Muscle layer of colon (tissue), 2 donors: ENCODE measurements around the gene PREX1.

Experiments
- H3K27ac ChIP-seq: one replicate; pipeline ENCODE4 v1.7.0; 2013; ENCODE audit warnings: low read depth, mild to moderate bottlenecking, low read length, moderate library complexity
- H3K27me3 ChIP-seq, 2 donors: one replicate each; pipeline ENCODE4 v1.7.0; 2013; ENCODE audit warnings: low read length in 2 of 2, mild to moderate bottlenecking in 2 of 2; ENCODE audit not compliant: insufficient read depth in 2 of 2, control insufficient read depth in 1 of 2
- H3K36me3 ChIP-seq: one replicate; pipeline ENCODE4 v1.7.0; 2013; ENCODE audit warnings: mild to moderate bottlenecking, low read length; ENCODE audit not compliant: insufficient read depth
- H3K4me1 ChIP-seq: one replicate; pipeline ENCODE4 v1.7.0; 2013; ENCODE audit warnings: mild to moderate bottlenecking, low read length; ENCODE audit not compliant: insufficient read depth
- H3K4me3 ChIP-seq, 2 donors: one replicate each; pipeline ENCODE4 v1.7.0; 2013; ENCODE audit warnings: low read length in 2 of 2, low read depth in 1 of 2, mild to moderate bottlenecking in 1 of 2, moderate library complexity in 1 of 2
- H3K9ac ChIP-seq: one replicate; pipeline ENCODE4 v1.7.0; 2013; ENCODE audit warnings: low read length
- H3K9me3 ChIP-seq: one replicate; pipeline ENCODE4 v1.7.0; 2013; ENCODE audit warnings: mild to moderate bottlenecking, low read length
- donor health status: abdominal sarcoma.
- donor health status: Adenocarcinoma of cecum.

Gene PREX1

GRCh38 chr20:48658505-48658904, 169.3 kb downstream of the PREX1 start:
- Histone ChIP-seq H3K9me3 (no peaks in the 10 kb centered on the region), H3K36me3 (no peaks in the 10 kb centered on the region), H3K4me1 (no peaks in the 10 kb centered on the region), H3K4me3 (no peak overlapping the region), H3K9ac (no peak overlapping the region), H3K27me3 (no peaks in the 10 kb centered on the region), H3K27ac (no peak overlapping the region)

GRCh38 chr20:48658198-48658476, 169.7 kb downstream of the PREX1 start:
- no peak overlapping the region for H3K4me3 ChIP-seq
- no peaks in the 10 kb centered on the region for H3K36me3 ChIP-seq
- no peak overlapping the region for H3K9ac ChIP-seq
- H3K27ac ChIP-seq = no peak overlapping the region
- no peaks in the 10 kb centered on the region for H3K9me3 ChIP-seq
- no peaks in the 10 kb centered on the region for H3K4me1 ChIP-seq
- H3K27me3 ChIP-seq = no peaks in the 10 kb centered on the region

- Histone ChIP-seq H3K9ac (no peak overlapping the region), H3K4me3 (no peak overlapping the region), H3K9me3 (no peaks in the 10 kb centered on the region), H3K36me3 (no peaks in the 10 kb centered on the region), H3K27me3 (no peaks in the 10 kb centered on the region), H3K4me1 (no peaks in the 10 kb centered on the region), H3K27ac (no peak overlapping the region)
Observed at GRCh38 chr20:48657426-48658197, 170.2 kb downstream of the PREX1 start.

GRCh38 chr20:48656661-48657211, 171.1 kb downstream of the PREX1 start:
- no peaks in the 10 kb centered on the region for H3K4me1 ChIP-seq
- no peak overlapping the region for H3K9ac ChIP-seq
- H3K4me3 ChIP-seq = no peak overlapping the region
- H3K27ac ChIP-seq = no peak overlapping the region
- H3K27me3 ChIP-seq = no peaks in the 10 kb centered on the region
- H3K9me3 ChIP-seq = no peaks in the 10 kb centered on the region
- no peaks in the 10 kb centered on the region for H3K36me3 ChIP-seq

DNA sequence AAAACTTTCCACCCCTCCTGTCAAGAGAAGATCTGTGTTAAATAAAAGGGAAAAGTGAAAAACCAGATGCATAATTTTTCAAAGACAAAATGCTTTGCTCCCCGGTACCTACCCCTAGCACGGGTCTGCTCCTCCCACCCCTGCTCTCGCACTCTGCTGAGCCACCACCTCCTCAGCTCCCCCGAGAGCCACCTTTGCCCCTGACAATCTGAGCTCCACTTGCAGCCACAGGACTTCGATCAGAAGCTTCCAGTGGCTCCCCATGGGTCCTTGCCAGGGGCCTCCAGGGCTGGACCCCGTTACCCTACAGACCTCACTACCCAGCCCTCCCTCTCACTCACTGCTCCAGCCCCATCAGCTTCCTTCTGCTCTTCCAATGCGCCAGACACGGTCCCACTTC, 171.7 kb downstream of the PREX1 start:
- no peak overlapping the region for H3K9ac ChIP-seq
- no peaks in the 10 kb centered on the region for H3K9me3 ChIP-seq
- no peak overlapping the region for H3K4me3 ChIP-seq
- no peaks in the 10 kb centered on the region for H3K27me3 ChIP-seq
- H3K36me3 ChIP-seq = no peaks in the 10 kb centered on the region
- no peaks in the 10 kb centered on the region for H3K4me1 ChIP-seq
- no peak overlapping the region for H3K27ac ChIP-seq

DNA sequence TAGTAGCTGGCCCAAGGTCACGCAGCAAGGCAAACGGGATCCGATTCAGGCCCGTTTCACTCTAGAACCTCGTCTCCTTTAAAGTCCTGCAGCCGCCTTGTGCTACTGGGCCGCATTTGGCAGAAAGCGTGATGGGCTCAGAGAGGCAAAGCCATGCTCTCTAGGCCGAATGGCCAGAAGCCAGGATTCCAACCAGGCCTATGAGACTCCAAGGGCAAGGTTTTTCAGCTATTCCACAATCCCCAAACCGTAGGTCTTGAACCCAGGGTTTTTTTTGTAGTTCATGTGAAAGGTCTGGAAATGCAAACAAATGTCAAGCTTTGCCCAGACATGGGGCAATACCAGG, 174.1 kb downstream of the PREX1 start:
- Histone ChIP-seq H3K4me3 (no peak overlapping the region), H3K9me3 (no peaks in the 10 kb centered on the region), H3K27ac (no peak overlapping the region), H3K36me3 (no peaks in the 10 kb centered on the region), H3K9ac (no peak overlapping the region), H3K4me1 (no peaks in the 10 kb centered on the region), H3K27me3 (no peaks in the 10 kb centered on the region)

DNA sequence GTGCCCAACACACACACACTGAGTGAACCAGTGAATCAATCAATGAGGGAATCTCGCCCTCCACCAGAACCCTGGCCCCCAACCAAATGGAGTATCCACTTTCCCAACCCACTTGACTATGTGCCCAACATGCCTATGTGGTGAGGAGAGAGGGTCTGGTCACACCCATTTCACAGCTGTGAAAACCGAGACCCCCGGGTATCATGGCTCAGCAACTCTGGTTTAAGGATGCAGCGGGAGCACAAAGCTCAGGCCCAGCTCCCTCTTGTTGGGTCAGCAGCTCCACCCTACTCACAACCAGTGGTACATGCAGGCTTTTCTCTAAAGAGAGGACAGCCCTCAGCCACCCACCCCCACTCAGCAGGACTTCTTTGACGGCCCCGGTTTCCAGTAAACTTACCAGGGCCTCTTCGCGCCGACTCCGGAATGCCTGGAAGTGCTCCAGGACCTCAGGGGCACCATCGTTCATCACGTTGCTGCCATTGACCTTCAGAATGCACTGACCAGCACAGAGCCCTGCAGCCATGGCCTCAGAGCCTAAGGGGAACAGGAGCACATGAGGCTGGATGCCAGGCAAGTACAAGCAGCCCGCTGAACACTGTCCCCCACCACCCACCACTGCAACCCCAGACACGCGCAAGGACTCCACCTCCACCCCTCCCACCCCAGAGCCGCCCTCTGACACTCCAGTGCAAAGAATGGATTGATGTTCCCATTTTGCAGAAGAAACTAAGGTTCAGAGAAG, 174.7 kb downstream of the PREX1 start:
- Histone ChIP-seq H3K9me3 (no peaks in the 10 kb centered on the region), H3K27ac (no peak overlapping the region), H3K36me3 (no peaks in the 10 kb centered on the region), H3K27me3 (no peaks in the 10 kb centered on the region), H3K4me1 (no peaks in the 10 kb centered on the region), H3K4me3 (no peak overlapping the region), H3K9ac (no peak overlapping the region)

DNA sequence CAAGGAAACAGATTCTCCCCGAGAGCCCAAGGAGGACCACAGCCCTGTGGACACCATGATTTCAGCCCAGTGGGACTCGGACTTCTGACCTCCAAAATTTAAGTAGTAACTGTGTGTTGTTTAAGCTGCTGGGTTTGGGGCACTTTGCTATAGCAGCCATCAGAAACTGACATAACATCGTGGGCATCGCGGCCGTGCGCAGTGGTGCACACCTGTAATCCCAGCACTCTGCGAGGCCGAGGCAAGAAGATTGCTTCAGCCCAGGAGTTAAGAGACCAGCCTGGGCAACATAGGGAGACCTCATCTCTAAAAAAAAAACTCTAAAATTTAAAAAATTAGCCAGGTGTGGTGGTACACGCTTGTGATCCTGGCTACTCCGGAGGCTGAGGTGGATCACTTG, 175.8 kb downstream of the PREX1 start:
- H3K36me3 ChIP-seq = no peaks in the 10 kb centered on the region

DNA sequence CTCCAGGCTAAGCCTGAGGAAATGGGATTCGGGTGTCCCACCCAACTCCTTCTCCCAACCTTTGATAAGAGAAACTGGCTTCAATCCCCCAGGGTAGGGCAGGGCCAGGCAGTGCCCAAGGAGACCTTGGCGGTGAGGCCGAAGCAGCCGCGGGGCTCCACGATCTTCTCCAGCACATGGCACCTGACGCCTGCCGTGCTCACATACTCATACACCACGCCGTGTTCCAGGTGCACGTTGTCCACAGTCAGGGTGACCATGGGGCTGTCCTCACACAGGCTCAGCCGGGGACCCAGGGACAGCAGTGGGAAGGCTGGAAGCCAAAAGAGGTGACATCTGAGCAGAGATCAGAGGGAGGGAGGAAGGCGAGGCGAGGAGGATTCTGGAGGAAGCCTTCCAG, 176.5 kb downstream of the PREX1 start:
- no peak overlapping the region for H3K27ac ChIP-seq
- H3K9me3 ChIP-seq = no peaks in the 10 kb centered on the region
- H3K36me3 ChIP-seq = no peaks in the 10 kb centered on the region
- no peaks in the 10 kb centered on the region for H3K4me1 ChIP-seq
- no peaks in the 10 kb centered on the region for H3K27me3 ChIP-seq
- H3K4me3 ChIP-seq = no peak overlapping the region
- H3K9ac ChIP-seq = no peak overlapping the region

More for the DNA sequence above, 175.8 kb downstream of the PREX1 start:
- Histone ChIP-seq H3K9me3 (no peaks in the 10 kb centered on the region), H3K4me3 (no peak overlapping the region), H3K9ac (no peak overlapping the region), H3K4me1 (no peaks in the 10 kb centered on the region), H3K27me3 (no peaks in the 10 kb centered on the region), H3K27ac (no peak overlapping the region)

- Histone ChIP-seq H3K4me3 (no peak overlapping the region), H3K36me3 (no peaks in the 10 kb centered on the region), H3K9ac (no peak overlapping the region), H3K27me3 (no peaks in the 10 kb centered on the region), H3K4me1 (no peaks in the 10 kb centered on the region), H3K9me3 (no peaks in the 10 kb centered on the region), H3K27ac (no peak overlapping the region)
Observed at GRCh38 chr20:48649868-48650267, 177.9 kb downstream of the PREX1 start.

- H3K4me1 ChIP-seq = no peaks in the 10 kb centered on the region
- no peak overlapping the region for H3K4me3 ChIP-seq
- H3K9ac ChIP-seq = no peak overlapping the region
- H3K27me3 ChIP-seq = no peaks in the 10 kb centered on the region
- H3K9me3 ChIP-seq = no peaks in the 10 kb centered on the region
- no peaks in the 10 kb centered on the region for H3K36me3 ChIP-seq
- no peak overlapping the region for H3K27ac ChIP-seq
Observed at GRCh38 chr20:48649104-48649626, 178.6 kb downstream of the PREX1 start.
